Measurements from ENCODE around the gene RUNX2. TPM values are rescaled to one million over a fixed set of nuclear protein-coding genes. Genes with fewer than 3 reads are reported as not detected.

RUNX2 gene
- total and polyA plus RNA-seq, 9 of the 15 experiments (the other 6 are each of a cell fraction or from before 2014, with no cell fraction given): 0.29 to 1.00 (median 0.43) TPM

DNA sequence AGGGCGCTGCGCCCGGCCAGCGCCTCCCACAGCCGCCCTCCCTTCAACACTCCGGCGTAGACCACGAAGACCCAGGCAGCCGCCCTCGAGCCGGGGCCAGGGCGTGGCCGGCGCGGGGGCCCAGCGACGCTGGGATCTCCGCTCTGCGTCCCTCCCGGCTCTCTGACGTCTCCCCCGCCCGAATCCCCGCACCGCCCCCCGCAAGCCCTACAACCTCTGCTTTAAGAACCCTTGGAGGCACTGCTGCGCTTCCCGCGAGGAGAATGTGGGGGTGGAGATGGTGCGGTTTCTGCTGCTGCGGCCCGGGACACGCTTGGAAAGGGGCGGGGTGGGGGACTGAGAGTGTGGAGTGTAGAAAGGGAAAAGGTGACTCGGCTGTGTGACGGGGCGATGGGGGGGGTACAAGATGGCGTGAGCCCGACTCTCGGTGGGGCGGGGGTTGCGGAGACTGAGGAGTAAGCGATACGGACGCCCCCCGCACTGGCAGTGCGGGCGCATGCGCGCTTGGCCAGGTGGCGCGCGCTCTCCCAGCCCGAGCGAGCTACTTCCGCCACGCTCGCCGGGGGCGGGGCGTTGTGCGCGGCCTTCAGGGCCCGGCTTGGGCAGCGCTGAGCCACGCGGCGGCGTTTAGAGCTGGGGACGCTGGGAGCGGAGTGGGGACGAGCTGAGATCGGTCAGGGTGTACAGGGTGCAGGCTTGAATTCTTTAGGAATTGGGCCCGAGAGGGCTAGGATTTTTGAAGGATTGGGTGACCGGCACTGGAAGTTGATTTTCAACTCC lies 49.6 kb downstream of the RUNX2 start, which contains the start of gene SUPT3H (continued):
- TF ChIP-seq, protein P1, sequence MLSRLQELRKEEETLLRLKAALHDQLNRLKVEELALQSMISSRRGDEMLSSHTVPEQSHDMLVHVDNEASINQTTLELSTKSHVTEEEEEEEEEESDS (CRISPR knock-in tag; IDR thresholded peaks at IDR 0.05): no peak
- no peak for TF ChIP-seq ZNF41 (CRISPR knock-in tag; conservative IDR thresholded peaks at IDR 0.05)
- TF ChIP-seq, protein P2, sequence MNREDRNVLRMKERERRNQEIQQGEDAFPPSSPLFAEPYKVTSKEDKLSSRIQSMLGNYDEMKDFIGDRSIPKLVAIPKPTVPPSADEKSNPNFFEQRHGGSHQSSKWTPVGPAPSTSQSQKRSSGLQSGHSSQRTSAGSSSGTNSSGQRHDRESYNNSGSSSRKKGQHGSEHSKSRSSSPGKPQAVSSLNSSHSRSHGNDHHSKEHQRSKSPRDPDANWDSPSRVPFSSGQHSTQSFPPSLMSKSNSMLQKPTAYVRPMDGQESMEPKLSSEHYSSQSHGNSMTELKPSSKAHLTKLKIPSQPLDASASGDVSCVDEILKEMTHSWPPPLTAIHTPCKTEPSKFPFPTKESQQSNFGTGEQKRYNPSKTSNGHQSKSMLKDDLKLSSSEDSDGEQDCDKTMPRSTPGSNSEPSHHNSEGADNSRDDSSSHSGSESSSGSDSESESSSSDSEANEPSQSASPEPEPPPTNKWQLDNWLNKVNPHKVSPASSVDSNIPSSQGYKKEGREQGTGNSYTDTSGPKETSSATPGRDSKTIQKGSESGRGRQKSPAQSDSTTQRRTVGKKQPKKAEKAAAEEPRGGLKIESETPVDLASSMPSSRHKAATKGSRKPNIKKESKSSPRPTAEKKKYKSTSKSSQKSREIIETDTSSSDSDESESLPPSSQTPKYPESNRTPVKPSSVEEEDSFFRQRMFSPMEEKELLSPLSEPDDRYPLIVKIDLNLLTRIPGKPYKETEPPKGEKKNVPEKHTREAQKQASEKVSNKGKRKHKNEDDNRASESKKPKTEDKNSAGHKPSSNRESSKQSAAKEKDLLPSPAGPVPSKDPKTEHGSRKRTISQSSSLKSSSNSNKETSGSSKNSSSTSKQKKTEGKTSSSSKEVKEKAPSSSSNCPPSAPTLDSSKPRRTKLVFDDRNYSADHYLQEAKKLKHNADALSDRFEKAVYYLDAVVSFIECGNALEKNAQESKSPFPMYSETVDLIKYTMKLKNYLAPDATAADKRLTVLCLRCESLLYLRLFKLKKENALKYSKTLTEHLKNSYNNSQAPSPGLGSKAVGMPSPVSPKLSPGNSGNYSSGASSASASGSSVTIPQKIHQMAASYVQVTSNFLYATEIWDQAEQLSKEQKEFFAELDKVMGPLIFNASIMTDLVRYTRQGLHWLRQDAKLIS (CRISPR knock-in tag; IDR thresholded peaks at IDR 0.05): no peak
- no peak; the same call in 1 of the 2 replicates for TF ChIP-seq NFE2 (IDR thresholded peaks at IDR 0.05; ENCODE audit: low read depth)
- no peak for TF ChIP-seq CCAR2 (IDR thresholded peaks at IDR 0.05; ENCODE audit: low read depth, low read length)
- TF ChIP-seq CREB1 (IDR thresholded peaks at IDR 0.05): peak; percentile 49; the same call in 1 of the 2 replicates
- TF ChIP-seq CREB1 (CRISPR knock-in tag; IDR thresholded peaks at IDR 0.05): peak; percentile 74
- TF ChIP-seq HEY1 (CRISPR knock-in tag; IDR thresholded peaks at IDR 0.05; ENCODE audit: borderline replicate concordance): no peak
- TF ChIP-seq, protein P3, sequence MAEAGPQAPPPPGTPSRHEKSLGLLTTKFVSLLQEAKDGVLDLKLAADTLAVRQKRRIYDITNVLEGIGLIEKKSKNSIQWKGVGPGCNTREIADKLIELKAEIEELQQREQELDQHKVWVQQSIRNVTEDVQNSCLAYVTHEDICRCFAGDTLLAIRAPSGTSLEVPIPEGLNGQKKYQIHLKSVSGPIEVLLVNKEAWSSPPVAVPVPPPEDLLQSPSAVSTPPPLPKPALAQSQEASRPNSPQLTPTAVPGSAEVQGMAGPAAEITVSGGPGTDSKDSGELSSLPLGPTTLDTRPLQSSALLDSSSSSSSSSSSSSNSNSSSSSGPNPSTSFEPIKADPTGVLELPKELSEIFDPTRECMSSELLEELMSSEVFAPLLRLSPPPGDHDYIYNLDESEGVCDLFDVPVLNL (CRISPR knock-in tag; IDR thresholded peaks at IDR 0.05; ENCODE audit: low read depth): no peak; the same call in 1 of the 2 replicates
- no peak for TF ChIP-seq XRCC5 (IDR thresholded peaks at IDR 0.05; ENCODE audit: low read depth, low read length)
- no peak for TF ChIP-seq ZNF224 (CRISPR knock-in tag; IDR thresholded peaks at IDR 0.05)
- TF ChIP-seq, protein P4, sequence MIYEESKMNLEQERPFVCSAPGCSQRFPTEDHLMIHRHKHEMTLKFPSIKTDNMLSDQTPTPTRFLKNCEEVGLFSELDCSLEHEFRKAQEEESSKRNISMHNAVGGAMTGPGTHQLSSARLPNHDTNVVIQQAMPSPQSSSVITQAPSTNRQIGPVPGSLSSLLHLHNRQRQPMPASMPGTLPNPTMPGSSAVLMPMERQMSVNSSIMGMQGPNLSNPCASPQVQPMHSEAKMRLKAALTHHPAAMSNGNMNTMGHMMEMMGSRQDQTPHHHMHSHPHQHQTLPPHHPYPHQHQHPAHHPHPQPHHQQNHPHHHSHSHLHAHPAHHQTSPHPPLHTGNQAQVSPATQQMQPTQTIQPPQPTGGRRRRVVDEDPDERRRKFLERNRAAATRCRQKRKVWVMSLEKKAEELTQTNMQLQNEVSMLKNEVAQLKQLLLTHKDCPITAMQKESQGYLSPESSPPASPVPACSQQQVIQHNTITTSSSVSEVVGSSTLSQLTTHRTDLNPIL (CRISPR knock-in tag; IDR thresholded peaks at IDR 0.05): no peak
- peak; percentile 59 for TF ChIP-seq SETDB1 (IDR thresholded peaks at IDR 0.05; ENCODE audit: low read length)
- peak; percentile 93 for TF ChIP-seq PHF8 (IDR thresholded peaks at IDR 0.05; ENCODE audit: borderline replicate concordance, low read length)
- TF ChIP-seq, protein P5, sequence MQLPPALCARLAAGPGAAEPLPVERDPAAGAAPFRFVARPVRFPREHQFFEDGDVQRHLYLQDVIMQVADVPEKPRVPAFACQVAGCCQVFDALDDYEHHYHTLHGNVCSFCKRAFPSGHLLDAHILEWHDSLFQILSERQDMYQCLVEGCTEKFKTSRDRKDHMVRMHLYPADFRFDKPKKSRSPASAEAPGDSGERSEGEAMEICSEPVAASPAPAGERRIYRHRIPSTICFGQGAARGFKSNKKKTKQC (CRISPR knock-in tag; IDR thresholded peaks at IDR 0.05): peak; percentile 81; the same call in 1 of the 2 replicates
- TF ChIP-seq, protein P6, sequence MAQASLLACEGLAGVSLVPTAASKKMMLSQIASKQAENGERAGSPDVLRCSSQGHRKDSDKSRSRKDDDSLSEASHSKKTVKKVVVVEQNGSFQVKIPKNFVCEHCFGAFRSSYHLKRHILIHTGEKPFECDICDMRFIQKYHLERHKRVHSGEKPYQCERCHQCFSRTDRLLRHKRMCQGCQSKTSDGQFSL (CRISPR knock-in tag; IDR thresholded peaks at IDR 0.05): peak; percentile 99
- TF ChIP-seq, protein P6 (tag; IDR thresholded peaks at IDR 0.05): peak in 1 of 2 experiments; percentile 95; a peak in 2 of 4 replicates
- TF ChIP-seq MCM2 (IDR thresholded peaks at IDR 0.05; ENCODE audit: low read depth): no peak
- no peak for TF ChIP-seq SAP30 (IDR thresholded peaks at IDR 0.05; ENCODE audit: borderline replicate concordance, insufficient read depth, low read depth, low read length, poor library complexity, severe bottlenecking)
- TF ChIP-seq ARNT (IDR thresholded peaks at IDR 0.05): no peak

Data from K562 (cell line).